GM12873 (cell line): ENCODE data around the gene CNOT1.

ENCODE experiments used
- CTCF ChIP-seq: IDR thresholded peaks from 2 replicates; pipeline ENCODE4 v1.5.1; 2012; ENCODE audit warnings: low read depth, mild to moderate bottlenecking, moderate library complexity, low read length, control low read depth; ENCODE audit not compliant: insufficient read depth; ENCODE audit errors: missing control alignments

Gene CNOT1

GRCh38 chr16:58475091-58475619, 154.5 kb downstream of the CNOT1 start:
- no peak for TF ChIP-seq CTCF

GRCh38 chr16:58474296-58474695, 155.3 kb downstream of the CNOT1 start:
- TF ChIP-seq CTCF: no peak

- TF ChIP-seq CTCF: no peak
These were observed 156.8 kb downstream of the CNOT1 start for GRCh38 chr16:58472827-58473226.

- TF ChIP-seq CTCF: no peak
These were observed 157.4 kb downstream of the CNOT1 start for GRCh38 chr16:58472266-58472665.

- no peak for TF ChIP-seq CTCF
These were observed 158.2 kb downstream of the CNOT1 start for GRCh38 chr16:58471209-58471975.
